ENCODE results near the gene ZBTB40. TPM values are rescaled to one million over a fixed set of nuclear protein-coding genes. Genes with fewer than 3 reads are reported as not detected.

The ZBTB40 gene
- total and polyA plus RNA-seq, 9 of the 15 experiments (the other 6 are each of a cell fraction or from before 2014, with no cell fraction given) = 2.6 to 26.0 (median 18.8) TPM

DNA sequence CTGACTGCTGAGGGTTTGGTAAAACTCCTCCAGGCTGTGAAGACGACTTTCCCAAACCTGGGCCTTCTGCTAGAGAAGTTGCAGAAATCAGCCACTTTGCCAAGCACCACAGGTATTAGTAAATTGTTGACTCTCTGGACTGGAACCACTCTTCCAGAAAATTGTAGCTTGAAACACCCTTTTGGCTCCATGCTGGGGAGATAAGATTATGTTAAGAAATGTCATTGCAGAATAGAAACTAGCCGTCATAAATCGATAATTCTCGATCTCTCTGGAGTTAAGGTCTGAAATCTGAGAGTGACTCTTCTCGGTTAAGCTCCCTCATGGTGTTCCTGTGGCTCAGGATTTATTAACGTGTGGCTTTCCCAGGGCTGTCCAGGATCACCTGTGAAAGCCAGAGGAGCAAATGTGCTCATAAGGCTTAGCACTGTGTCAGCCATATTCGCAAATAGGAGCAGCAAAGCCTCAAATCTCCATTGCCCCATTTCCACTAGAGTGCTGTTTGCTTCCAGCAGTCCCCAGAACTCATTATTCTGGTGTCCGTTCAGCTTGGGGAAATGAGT lies 54.6 kb downstream of the ZBTB40 start:
- Histone ChIP-seq H3K9me1 (ENCODE audit: control insufficient read depth, insufficient read depth, low read length) (no peaks in the 10 kb centered on the region), H4K20me1 (replicated peaks; ENCODE audit: control insufficient read depth, insufficient read depth, low read length) (no peaks in the 10 kb centered on the region), H3K4me1 (replicated peaks in 1 of 2; ENCODE audit: control insufficient read depth in 2 of 2, insufficient read depth in 2 of 2, low read length in 2 of 2) (no peaks in the 10 kb centered on the region), H2AFZ (ENCODE audit: low read depth, low read length) (no peak overlapping the region), H3K4me2 (ENCODE audit: insufficient read depth, low read length) (no peak overlapping the region), H3K4me3 (no peak overlapping the region), H3K9ac (ENCODE audit: insufficient read depth in 1 of 2, low read depth in 2 of 2, low read length in 2 of 2) (no peak overlapping the region), H3K9me3 (replicated peaks; ENCODE audit: control insufficient read depth, insufficient read depth, low read depth, low read length) (no peaks in the 10 kb centered on the region), H3K36me3 (ENCODE audit: control insufficient read depth, insufficient read depth, low read length) (peaks cover 81% of the 10 kb centered on the region), H3K27ac (ENCODE audit: extremely low read depth, low read depth, low read length) (no peak overlapping the region), H3K79me2 (ENCODE audit: control insufficient read depth, insufficient read depth, low read length) (no peaks in the 10 kb centered on the region), H3K27me3 (ENCODE audit: control insufficient read depth in 2 of 2, insufficient read depth in 2 of 2, low read length in 2 of 2) (no peaks in the 10 kb centered on the region)
- ATAC-seq = no peak
- BruUV-seq (replicated peaks) = no TSS peak
- ChIA-PET POLR2A (interaction anchor here (0.6 to 1.9 kb wide), 5 partner anchors 9 to 142 kb away, joined by 3 to 5 read pairs (median 3); no protein-coding TSS in a partner anchor), CTCF (ENCODE audit: low intra/inter-chr PET ratio) (no interaction called here)
- no peak for FAIRE-seq
- in situ Hi-C loops (cut with MboI) (no loop called here), intact Hi-C loops (cut with micrococcal nuclease) (no loop called here)
- DNase-seq (ENCODE audit: extremely low read depth in 1 of 4, low spot score in 3 of 4) = no peak
- TF ChIP-seq ZNF668 (CRISPR knock-in tag; IDR thresholded peaks at IDR 0.05) (no peak), BCL6 (CRISPR knock-in tag; IDR thresholded peaks at IDR 0.05) (no peak), RB1 (IDR thresholded peaks at IDR 0.05; ENCODE audit: low read depth) (no peak), ZC3H4 (CRISPR knock-in tag; IDR thresholded peaks at IDR 0.05; ENCODE audit: borderline replicate concordance) (no peak), U2AF2 (optimal IDR thresholded peaks at IDR 0.05; ENCODE audit: low read depth, low read length) (no peak), ZNF133 (CRISPR knock-in tag; IDR thresholded peaks at IDR 0.05) (no peak), TAF9B (IDR thresholded peaks at IDR 0.05; ENCODE audit: partially characterized antibody) (no peak), ZC3H8 (IDR thresholded peaks at IDR 0.05) (no peak), FOXA1 (IDR thresholded peaks at IDR 0.05; ENCODE audit: borderline replicate concordance) (no peak), SMAD3 (CRISPR knock-in tag; conservative IDR thresholded peaks at IDR 0.05) (no peak), ZBTB26 (CRISPR knock-in tag; IDR thresholded peaks at IDR 0.05) (no peak)
- TF ChIP-seq, protein P1, sequence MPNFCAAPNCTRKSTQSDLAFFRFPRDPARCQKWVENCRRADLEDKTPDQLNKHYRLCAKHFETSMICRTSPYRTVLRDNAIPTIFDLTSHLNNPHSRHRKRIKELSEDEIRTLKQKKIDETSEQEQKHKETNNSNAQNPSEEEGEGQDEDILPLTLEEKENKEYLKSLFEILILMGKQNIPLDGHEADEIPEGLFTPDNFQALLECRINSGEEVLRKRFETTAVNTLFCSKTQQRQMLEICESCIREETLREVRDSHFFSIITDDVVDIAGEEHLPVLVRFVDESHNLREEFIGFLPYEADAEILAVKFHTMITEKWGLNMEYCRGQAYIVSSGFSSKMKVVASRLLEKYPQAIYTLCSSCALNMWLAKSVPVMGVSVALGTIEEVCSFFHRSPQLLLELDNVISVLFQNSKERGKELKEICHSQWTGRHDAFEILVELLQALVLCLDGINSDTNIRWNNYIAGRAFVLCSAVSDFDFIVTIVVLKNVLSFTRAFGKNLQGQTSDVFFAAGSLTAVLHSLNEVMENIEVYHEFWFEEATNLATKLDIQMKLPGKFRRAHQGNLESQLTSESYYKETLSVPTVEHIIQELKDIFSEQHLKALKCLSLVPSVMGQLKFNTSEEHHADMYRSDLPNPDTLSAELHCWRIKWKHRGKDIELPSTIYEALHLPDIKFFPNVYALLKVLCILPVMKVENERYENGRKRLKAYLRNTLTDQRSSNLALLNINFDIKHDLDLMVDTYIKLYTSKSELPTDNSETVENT (CRISPR knock-in tag; IDR thresholded peaks at IDR 0.05) = no peak
- TF ChIP-seq, protein P2, sequence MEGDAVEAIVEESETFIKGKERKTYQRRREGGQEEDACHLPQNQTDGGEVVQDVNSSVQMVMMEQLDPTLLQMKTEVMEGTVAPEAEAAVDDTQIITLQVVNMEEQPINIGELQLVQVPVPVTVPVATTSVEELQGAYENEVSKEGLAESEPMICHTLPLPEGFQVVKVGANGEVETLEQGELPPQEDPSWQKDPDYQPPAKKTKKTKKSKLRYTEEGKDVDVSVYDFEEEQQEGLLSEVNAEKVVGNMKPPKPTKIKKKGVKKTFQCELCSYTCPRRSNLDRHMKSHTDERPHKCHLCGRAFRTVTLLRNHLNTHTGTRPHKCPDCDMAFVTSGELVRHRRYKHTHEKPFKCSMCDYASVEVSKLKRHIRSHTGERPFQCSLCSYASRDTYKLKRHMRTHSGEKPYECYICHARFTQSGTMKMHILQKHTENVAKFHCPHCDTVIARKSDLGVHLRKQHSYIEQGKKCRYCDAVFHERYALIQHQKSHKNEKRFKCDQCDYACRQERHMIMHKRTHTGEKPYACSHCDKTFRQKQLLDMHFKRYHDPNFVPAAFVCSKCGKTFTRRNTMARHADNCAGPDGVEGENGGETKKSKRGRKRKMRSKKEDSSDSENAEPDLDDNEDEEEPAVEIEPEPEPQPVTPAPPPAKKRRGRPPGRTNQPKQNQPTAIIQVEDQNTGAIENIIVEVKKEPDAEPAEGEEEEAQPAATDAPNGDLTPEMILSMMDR (IDR thresholded peaks at IDR 0.05 in 2 of 3, conservative IDR thresholded peaks at IDR 0.05 in 1 of 3; ENCODE audit: insufficient read depth in 2 of 3, low read depth in 1 of 3, low read length in 3 of 3) = no peak
- TF ChIP-seq, protein P3, sequence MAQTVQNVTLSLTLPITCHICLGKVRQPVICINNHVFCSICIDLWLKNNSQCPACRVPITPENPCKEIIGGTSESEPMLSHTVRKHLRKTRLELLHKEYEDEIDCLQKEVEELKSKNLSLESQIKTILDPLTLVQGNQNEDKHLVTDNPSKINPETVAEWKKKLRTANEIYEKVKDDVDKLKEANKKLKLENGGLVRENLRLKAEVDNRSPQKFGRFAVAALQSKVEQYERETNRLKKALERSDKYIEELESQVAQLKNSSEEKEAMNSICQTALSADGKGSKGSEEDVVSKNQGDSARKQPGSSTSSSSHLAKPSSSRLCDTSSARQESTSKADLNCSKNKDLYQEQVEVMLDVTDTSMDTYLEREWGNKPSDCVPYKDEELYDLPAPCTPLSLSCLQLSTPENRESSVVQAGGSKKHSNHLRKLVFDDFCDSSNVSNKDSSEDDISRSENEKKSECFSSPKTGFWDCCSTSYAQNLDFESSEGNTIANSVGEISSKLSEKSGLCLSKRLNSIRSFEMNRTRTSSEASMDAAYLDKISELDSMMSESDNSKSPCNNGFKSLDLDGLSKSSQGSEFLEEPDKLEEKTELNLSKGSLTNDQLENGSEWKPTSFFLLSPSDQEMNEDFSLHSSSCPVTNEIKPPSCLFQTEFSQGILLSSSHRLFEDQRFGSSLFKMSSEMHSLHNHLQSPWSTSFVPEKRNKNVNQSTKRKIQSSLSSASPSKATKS (CRISPR knock-in tag; IDR thresholded peaks at IDR 0.05) = no peak
- 90% methylated on average over 8 of the region's 8 CpGs for WGBS (ENCODE audit: insufficient coverage, low coverage, missing lambda C conversion rate)

Data from K562 (cell line).